CD4-positive, alpha-beta T cell treated with Interleukin-17A for 4 hours (primary cell): ENCODE measurements around the gene CHRDL1.
"Not testable (repeated sequence)": the region's sequence is repeated elsewhere in the genome, so short reads cannot be mapped to it uniquely, and the experiment has no call there.

Experiments used
- DNase-seq: peaks from one replicate; pipeline ENCODE4 v3.0.0-alpha.2; 2020; ENCODE audit warnings: mixed read lengths

Gene CHRDL1

DNA sequence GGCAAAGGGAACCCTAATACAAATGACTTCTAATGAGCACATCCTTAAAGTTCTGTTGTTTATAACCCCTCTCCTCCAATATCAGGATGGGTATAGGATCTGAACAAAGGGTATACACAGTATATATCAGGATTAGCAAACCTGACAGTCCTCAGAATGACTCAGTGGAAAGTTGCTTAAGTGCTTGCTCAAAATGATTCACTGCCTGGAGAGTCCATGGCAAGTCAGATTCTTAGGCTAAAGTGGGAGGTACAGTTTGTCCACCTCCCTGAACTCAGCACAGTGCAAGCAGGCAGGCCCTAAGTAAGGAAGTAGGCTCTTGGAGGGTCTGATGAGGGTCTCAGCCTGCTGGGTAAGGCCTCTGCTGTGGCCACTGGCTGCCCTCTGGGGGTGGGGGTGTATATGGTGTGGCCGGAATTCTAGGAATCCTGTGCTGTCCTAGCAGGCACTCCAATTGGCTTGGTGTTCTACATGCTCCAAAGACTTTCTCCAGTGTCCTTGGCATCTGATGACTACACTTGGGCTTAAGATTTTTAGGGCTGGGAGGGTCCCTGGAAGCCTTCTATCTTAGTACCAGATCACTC, 54.3 kb downstream of the CHRDL1 start:
- DNase-seq, result no peak

DNA sequence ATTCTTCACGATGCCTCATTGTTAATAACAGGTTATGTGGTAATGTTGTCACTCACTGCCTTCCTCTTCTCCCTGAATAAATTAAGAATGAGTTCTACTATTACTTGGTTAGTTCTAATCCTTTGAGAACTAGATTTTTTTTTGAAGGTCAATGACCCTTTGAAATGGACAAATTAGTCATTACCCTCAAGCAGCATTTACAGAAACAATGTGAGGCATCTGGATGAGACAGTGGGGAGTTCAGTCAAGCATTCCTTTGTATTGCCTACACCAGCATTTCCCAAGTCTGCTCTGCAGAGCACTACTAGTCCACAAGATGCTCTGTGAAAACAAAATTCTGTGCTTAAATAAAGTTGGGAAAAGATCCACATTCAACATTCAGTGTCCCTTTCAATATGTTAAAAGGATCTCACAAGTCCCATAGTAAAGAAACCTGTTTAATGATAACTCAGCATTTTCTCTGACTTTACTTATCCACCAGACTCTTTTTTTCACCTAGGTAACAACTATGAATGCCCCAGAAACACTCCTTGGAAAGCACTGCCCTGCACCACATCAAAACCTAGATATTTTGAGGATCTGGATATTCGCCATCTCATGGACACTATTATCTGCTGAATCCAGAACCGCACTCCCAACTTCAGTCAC, 60.6 kb downstream of the CHRDL1 start:
- DNase-seq, result no peak

DNA sequence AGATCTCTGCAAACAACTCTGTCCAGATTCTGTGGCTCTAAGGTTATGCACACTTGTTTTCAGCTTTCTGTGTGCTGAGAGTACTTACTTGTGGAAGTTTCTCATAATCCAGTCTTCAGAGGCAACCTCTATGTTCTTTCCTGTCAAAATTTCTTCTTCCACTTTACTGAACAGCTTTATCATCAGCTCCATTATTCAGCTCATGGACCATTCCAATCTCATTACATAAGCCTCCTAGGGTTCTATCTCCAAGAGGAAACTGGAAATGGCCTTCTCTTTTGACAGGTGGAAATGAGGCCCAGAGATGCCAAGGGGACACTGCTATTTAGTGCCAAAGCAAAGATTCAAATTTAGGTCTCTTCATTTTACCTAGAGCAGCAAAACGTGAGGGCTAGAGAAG, 61.3 kb downstream of the CHRDL1 start:
- no peak for DNase-seq

DNA sequence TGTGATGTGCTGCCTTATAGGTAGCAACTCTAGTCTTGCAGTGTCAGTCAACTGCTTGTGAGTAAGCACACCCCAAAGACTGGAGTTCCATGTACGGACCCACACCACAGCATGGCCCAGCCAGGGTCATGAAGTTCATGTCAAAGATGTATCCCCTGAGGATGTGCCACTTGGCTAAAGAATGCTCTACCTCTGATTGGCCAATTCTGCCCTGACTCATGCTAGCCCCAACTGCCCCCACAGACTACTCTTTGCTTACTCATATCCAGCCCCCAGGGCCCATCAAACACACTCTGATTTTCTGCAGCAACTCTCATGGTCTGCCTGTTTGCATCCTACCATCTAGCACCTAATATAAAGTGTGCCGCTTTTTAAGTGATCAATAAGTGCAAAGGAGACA, 62.5 kb downstream of the CHRDL1 start:
- no peak for DNase-seq

DNA sequence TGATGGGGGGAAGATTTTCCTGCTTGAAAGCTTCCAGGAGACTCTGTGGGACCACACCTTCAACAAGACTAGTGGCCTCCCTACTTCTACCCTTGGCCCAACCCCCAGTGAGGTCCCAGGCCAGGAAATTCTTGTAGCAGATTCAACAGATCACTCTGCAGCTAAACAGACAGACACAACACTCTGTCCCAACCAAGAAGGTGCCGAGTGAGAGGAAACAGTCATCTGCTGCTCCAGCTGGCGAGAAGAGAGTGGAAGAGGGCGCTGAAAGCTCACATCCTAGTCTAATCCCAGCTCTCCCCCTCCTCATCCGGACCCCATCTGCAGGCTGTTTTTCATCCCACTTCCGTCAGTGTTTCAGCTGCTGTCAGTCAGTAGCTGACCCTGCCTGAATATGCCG, 63.4 kb downstream of the CHRDL1 start:
- no peak for DNase-seq

DNA sequence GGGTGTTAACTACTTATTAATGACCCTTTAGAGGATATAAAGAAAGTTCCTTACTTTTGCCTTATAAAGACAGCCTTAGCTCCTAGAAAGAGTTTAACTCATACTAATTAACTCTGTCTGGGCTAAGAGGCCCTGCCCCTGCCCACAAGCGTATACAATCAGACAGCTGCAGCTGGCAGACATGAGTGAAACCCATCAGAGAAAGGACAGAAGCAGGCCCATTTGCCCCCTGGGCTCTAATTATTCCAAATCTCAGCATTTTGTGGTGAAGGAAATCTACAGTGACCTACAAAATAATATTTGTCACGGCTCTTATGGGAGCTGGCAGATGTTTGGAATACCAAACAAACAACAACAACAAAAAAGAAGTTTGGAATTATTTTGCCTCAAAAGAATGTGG, 71.8 kb downstream of the CHRDL1 start:
- no peak for DNase-seq

DNA sequence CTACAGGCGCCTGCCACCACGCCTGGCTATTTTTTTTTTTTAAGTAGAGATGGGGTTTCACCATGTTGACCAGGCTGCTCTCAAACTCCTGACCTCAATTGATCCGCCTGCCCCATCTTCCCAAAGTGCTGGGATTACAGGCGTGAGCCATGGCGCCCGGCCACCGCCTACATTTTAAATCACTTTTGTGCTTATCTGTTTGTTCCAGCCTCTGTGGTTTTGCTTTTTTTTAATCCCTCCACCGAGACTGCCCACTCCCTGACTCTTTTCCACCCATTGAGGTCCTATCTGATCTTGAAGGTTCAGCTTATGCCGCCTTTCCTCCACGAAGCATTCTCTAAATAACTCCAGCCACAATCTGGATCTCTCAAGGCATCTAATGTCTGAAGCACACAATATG, 73.5 kb downstream of the CHRDL1 start:
- DNase-seq, result no peak

DNA sequence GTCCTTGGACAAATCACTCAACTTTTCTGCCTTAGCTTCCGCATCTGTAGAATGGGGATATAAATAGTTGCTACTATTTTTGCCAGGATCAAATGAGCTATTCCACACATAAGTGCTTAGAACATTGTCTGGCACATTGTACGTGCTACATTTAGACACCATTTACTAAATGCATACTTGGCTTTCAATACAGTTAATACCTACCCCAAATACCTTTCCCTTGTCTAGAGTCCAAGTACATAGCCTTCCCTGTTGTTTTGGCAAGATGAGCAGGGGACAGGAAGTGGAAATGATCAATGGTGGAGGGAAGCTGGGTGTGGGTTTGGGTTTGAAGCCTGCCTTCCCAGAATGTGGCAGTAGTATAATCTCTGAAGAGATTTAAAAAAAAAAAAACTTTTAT, 82.0 kb downstream of the CHRDL1 start:
- no peak for DNase-seq

DNA sequence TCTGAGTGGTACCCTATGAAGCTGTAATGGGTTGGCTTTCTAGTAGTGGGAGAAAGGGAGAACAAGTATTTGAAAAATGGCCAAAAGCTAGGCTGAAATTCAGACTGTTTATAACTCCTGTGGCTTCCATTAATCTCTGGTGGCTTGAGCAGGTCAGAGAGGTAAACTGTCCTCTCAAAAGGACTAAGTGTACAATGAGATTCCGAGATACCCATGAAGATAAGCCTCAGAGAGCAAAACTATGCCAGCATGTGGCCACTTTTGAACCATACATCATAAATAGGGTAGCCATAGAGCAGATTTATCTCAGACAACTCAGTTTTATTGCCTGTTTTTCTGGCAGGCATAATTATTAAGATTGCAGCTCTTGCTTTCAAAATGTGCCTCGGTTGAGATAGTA, 89.2 kb downstream of the CHRDL1 start:
- no peak for DNase-seq

DNA sequence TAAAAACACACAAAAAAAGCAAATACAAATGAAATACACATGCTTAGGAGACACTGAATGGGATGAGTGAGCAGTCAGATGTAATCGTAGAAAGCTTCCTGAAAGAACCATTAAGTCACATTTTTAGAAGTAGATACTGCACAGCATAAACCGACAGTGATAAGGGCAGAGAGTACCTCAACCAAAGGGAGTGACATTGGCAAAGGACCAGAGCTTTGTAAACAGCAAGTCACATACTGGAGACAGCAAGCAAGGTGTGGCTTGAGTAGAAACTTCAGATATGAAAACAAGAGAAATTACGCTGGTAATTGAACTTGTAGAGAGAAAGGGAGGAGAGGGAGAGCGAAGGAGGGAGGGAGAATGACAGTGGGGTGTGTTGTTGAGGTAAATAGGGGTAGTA, 92.0 kb downstream of the CHRDL1 start:
- no peak for DNase-seq

DNA sequence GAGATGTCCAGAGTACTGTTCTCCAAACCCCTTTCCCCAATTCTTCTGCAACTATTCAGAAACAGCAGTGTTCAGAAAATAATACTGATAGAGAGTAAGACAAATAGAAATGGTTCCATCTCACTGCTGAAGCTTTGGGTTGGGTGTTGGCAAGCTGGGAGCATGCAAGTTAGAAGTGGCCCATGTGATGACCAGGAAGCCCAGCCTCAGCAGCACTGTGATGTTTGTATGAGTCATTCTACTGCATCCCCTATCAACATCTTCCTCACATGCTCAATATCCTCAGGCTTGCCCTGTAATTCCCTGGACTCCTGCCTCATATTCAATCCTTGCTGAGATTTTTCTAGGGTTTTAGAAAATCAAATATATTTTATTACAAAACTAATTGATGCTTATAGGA, 96.5 kb downstream of the CHRDL1 start:
- no peak for DNase-seq

DNA sequence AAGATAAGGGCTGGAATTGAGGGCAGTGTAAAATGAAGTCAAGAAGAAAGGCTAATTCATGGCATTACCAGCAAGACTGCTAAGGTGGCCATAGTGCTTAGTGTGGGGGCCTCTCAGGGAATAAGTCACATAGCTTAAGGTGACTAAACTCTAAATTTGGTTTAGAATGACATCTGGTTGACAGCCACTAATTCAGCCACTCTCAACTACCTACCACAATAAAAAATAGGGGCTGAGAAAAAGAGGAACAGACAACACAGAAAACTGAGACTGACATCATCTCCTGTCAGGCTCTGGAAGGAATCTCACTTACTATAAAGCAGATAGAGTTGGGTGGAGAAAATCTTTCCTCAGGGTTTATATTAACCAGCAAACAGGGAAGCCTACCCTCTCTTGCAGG, 96.9 kb downstream of the CHRDL1 start:
- DNase-seq, result no peak

DNA sequence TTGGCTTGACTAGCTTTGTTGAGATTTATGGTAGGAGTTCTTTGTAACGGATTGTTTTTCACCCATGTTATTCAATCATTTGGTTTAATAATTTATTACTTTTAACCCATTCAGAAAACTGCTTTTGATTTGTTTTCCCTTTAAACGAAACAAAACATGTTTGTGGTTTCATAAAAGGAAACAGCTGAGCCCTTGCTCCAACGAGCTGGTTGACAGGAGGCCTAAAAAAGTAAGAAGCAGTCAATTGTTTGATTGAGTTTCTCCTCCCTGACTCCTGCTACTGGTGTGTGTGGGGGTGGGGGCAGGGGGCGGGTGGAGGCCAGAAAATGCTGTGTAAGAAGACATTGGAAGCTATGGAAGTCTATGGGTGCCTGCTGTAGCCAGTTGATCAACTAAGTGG, 102.8 kb downstream of the CHRDL1 start:
- no peak for DNase-seq

DNA sequence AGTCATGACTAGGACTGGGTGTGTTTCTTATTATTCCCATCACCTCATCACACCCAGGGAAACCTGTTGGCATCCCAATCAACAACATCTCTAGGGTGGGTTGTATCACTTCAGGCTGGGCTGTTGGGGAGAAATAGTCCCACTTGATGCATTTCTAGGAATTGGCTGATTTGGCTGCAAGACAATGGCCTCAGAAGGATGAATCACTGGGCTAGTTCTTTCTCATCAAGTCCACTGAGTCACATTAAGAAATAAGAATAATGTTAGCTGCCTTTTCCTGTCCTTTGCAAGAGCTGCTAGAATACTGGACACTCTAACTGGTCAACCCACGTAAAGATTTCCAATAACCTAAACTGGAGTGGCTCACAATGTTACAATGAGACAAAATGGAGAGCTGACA, 104.2 kb downstream of the CHRDL1 start:
- DNase-seq, result no peak

DNA sequence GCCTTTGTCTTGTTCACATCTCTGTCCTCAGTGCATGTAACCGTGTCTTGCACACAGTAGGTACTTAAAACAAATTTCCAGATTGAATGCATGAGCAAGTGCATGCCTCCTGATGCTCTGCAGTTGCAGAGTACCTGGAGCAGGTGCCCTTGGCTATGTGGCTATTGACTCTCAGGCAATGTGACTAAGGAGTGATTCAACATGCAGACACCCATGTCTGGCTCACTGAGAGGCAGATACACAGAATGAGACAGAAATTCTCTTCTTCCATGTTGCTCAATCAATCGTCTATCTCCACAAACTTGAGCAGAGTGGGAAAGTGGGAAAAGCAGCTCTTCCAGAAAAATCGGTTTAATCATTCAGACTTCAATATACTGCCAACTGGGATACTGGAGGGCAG, 111.0 kb downstream of the CHRDL1 start:
- DNase-seq, result no peak

DNA sequence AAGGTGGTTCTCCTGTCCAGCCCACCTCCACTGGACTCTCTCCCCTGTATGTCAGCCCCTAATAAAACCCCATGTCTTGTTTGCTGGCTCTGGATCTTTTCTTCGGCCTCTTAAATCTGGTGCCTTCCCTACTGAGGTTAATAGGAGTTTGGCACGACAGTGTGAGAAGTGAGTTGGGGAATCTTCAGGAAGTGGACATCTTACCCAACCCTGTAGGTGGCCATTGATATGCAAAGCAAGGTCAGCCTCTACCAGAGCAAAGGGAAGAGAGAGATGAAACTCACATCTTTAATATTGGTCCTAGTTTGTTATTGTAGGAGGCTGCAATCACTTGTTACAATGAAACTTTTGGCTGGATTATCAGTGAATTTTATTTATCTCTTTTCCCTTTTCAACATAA, 111.7 kb downstream of the CHRDL1 start:
- DNase-seq, result no peak

DNA sequence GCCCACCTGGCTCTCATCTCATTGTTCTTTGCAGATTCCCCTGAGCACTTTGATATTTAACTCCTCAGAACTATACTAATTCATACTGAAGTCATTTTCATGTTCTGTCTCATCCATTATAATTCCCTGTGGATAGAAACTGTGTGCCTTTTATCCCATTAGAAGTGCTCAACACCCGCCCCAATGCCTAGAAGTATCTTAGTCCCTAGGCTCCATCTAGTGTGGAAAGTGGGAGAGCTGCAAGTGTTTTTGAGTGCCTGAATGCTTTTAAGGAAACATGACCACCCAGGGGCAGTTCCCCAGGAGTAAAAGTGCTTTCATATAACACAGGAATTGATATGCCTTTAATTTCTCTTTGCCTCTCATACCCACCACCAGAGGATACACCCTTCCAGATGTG, 117.0 kb downstream of the CHRDL1 start:
- DNase-seq, result no peak

DNA sequence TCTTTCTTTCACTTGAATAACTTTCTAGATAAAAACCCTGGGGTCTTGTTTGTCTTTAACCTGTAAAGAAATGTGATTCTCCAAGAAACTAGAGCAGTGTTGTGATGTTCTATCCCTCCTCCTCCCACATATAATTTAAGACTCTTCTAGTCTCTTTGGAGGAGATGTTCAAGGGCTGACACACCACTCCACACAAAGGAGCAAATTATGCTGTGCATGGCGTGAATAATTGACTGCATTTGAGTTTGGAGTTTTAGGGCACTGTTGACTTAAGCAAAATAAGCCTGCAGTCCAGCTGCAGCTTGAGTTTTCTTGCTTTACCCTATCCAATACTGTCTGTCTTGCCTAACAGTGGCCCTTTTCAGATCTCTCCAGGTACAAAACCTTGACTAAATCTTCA, 119.7 kb downstream of the CHRDL1 start:
- DNase-seq, result no peak

DNA sequence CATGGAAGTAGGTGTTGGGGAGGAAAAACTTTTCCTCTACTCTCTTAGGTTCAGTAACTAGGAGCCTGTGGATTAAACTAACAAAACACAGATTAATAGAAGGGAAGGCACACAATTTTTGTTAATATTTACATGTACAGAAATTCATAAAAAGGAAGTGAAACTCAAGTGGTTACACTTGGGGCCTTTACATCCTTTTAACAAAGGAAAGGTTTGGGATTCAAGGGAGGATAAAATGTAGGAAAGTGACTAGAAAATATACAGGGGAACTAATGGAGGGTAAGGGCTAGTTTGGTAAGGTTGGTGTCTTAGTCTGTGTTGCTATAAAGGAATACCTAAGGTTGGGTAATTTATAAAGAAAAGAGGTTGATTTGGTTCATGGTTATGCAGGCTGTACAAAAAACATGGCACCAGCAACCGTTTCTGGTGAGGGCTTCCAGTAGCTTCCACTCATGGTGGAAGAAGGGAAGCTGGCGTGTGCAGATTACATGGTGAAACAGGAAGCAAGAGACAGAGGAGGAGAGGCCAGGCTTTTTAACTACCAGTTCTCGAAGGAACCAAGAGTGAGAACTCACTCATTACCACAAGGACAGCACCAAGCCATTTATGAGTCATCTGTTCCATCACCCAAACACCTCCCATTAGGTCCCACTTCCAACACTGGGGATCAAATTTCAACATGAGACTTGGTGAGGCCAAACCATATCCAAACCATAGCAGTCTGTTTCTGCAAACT, 124.4 kb downstream of the CHRDL1 start:
- no peak for DNase-seq

DNA sequence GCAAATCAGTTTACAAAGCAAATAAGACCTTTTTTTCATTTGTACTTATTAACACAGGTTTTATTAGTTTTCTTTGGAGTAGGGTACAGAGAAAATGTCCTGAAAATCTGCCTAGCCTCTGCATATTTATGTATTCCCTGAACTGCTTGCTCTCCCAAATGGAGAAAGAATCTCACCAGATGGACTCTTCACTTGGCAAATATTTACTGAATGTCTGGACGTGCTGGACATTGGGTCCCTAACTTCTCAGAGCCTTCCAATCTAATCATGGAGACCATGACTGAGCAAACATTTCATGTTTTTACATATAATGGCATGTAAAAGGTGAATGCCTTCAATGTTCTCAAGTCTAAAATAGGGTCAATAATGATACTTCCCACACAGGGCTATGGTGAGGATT, 126.0 kb downstream of the CHRDL1 start:
- no peak for DNase-seq

DNA sequence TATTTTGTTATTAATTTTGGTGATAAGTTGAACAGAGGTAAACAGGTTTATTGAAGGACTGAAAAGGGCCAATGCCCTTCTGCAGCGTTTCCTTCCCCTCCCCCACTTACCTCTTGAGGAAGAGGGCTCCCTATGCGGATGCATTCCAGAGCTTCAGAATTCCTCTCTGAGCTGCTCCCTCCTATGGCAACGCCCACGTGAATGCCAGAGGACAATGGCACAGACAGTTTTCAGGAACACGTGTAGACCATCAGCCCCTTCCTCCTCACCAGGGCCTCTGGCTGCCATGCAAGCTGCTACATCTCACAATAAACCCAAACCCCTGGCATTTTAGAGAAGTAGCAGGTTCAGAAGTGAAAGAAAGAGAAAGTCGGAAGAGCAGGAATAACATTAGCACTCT, 127.9 kb downstream of the CHRDL1 start:
- DNase-seq, result no peak

DNA sequence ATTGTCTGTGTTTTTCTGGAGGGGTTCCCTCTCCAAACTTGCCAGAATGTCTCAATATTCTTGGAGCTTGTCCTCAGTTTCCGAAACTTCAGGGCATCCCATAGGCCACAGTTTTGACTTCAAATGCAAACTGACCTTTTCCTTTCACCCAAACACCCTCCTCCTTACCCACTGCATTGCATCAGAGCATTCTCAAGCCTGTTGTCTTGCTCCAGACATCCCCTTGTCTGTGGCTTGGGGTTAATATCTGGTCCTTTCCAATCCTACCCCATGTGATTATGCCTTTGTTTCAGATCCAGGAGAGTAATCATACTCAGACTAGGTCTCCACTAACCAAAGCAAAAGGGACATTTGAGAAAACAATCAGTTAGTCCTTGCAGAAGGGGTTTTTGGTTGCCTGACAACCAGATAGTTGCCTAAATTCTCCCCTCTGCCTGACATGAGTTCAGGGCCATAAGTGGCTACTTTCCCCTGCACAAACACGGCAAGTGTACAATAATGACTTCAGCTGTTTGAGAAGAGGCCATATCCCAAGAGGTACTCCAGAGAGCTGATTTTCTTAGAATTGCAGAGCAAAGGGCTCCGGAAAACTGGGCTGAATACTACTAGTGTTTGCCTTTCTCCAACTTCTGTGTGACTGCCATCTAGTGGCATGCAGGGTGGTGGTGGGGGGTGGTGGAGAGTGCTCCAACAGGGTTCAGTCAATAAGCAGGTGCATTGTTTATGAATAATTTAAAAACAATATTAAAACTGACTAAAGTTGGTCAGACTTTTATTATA, 130.2 kb downstream of the CHRDL1 start:
- DNase-seq, result no peak

DNA sequence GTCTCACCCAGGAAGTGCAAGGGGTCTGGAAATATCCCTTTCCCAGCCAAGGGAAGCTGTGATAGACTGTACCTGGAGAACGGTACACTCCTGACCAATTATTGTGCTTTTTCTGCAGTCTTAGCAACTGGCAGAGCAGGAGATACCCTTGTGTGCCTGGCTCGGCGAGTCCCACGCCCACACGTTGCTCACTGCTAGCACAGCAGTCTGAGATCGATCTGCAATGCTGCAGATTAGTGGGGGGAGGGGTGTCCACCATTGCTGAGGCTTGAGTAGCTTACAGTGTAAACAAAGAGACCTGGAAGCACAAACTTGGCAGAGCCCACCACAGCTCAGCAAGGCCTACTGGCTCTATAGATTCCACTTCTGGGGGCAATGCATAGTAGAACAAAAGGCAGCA, 138.5 kb downstream of the CHRDL1 start:
- no peak for DNase-seq

DNA sequence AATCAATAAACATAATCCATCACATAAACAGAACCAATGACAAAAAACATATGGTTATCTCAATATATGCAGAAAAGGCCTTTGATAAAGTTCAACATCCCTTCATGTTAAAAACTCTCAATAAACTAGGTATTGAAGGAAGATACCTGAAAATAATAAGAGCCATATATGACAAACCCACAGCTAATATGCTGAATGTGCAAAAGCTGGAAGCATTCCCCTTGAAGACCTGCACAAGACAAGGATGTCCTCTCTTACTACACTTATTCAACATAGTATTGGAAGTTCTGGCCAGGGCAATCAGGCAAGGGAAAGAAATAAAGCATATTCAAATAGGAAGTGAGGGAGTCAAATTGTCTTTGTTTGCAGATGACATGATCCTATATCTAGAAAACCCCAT, 141.3 kb downstream of the CHRDL1 start:
- DNase-seq, result not testable (repeated sequence)
